GM19372 (cell line): ENCODE measurements around the gene TMEM51.
"Not testable (repeated sequence)": the region's sequence is repeated elsewhere in the genome, so short reads cannot be mapped to it uniquely, and the experiment has no call there.

Experiments
- ATAC-seq: cut with Tn5 transposase; IDR thresholded peaks from one replicate; pipeline ENCODE4 v1.9.1; 2021; ENCODE audit warnings: mild to moderate bottlenecking, low read depth, moderate library complexity; ENCODE audit not compliant: unreplicated experiment

Gene TMEM51

GRCh38 chr1:15175324-15176094 lies 22.0 kb downstream of the TMEM51 start:
- ATAC-seq: not testable (repeated sequence)

- no peak for ATAC-seq
Observed at GRCh38 chr1:15176120-15176519, 22.6 kb downstream of the TMEM51 start.

- no peak for ATAC-seq
Observed at GRCh38 chr1:15176898-15177665, 23.5 kb downstream of the TMEM51 start.

- ATAC-seq: no peak
Observed at GRCh38 chr1:15177710-15178166, 24.2 kb downstream of the TMEM51 start.

- no peak for ATAC-seq
Observed at GRCh38 chr1:15178571-15179484, 25.3 kb downstream of the TMEM51 start.

- ATAC-seq: no peak
Observed at GRCh38 chr1:15179485-15179883, 25.9 kb downstream of the TMEM51 start.

GRCh38 chr1:15180189-15180588 lies 26.6 kb downstream of the TMEM51 start:
- ATAC-seq: no peak

GRCh38 chr1:15180945-15181523 lies 27.5 kb downstream of the TMEM51 start:
- no peak for ATAC-seq

GRCh38 chr1:15181564-15181963 lies 28.0 kb downstream of the TMEM51 start:
- no peak for ATAC-seq

- ATAC-seq: no peak
Observed at GRCh38 chr1:15184436-15185241, 31.1 kb downstream of the TMEM51 start.

- ATAC-seq: no peak
Observed at GRCh38 chr1:15185617-15186016, 32.1 kb downstream of the TMEM51 start.

- no peak for ATAC-seq
Observed at GRCh38 chr1:15186073-15186845, 32.7 kb downstream of the TMEM51 start.

GRCh38 chr1:15186846-15187151 lies 33.3 kb downstream of the TMEM51 start:
- ATAC-seq: no peak

GRCh38 chr1:15187175-15188129 lies 33.9 kb downstream of the TMEM51 start:
- ATAC-seq: no peak

- no peak for ATAC-seq
Observed at GRCh38 chr1:15188130-15188524, 34.6 kb downstream of the TMEM51 start.

- ATAC-seq: no peak
Observed at GRCh38 chr1:15188678-15189077, 35.1 kb downstream of the TMEM51 start.

- no peak for ATAC-seq
Observed at GRCh38 chr1:15189692-15190370, 36.3 kb downstream of the TMEM51 start.
